GM12874 (cell line): ENCODE data around the gene OR1K1.

Experiments
- TF ChIP-seq, protein P1 (sequence below): IDR thresholded peaks from 2 replicates; pipeline ENCODE4 v1.5.1; 2011; ENCODE audit warnings: low read depth, mild to moderate bottlenecking, control low read depth, low read length, moderate library complexity; ENCODE audit not compliant: insufficient read depth

Gene OR1K1

DNA sequence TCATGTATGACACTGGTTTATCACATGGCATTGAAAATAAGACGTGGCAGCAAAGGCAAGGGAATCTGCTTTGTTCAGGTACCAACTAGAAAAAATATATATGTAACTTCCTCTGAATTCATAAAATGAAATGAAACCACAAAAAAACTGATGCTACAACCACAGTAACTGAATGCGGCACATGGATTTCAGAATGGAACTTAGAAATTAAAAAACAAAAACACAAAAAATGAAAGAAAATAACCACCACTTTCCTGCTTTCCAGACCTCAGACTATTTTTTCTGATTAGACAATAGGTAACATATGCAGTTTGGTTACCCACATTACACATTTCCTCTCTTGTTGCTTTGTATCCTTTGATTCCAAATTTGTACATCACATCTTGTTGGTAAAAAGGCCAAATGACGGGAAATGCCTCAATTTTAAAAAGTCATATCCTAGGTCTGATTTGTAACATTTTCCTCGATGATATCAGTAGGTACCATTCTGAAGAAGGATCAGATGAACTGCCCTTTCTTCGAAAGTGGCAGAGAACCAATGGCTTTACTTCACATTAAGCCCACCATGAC lies 46.5 kb downstream of the OR1K1 start:
- TF ChIP-seq, protein P1, sequence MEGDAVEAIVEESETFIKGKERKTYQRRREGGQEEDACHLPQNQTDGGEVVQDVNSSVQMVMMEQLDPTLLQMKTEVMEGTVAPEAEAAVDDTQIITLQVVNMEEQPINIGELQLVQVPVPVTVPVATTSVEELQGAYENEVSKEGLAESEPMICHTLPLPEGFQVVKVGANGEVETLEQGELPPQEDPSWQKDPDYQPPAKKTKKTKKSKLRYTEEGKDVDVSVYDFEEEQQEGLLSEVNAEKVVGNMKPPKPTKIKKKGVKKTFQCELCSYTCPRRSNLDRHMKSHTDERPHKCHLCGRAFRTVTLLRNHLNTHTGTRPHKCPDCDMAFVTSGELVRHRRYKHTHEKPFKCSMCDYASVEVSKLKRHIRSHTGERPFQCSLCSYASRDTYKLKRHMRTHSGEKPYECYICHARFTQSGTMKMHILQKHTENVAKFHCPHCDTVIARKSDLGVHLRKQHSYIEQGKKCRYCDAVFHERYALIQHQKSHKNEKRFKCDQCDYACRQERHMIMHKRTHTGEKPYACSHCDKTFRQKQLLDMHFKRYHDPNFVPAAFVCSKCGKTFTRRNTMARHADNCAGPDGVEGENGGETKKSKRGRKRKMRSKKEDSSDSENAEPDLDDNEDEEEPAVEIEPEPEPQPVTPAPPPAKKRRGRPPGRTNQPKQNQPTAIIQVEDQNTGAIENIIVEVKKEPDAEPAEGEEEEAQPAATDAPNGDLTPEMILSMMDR: no peak

DNA sequence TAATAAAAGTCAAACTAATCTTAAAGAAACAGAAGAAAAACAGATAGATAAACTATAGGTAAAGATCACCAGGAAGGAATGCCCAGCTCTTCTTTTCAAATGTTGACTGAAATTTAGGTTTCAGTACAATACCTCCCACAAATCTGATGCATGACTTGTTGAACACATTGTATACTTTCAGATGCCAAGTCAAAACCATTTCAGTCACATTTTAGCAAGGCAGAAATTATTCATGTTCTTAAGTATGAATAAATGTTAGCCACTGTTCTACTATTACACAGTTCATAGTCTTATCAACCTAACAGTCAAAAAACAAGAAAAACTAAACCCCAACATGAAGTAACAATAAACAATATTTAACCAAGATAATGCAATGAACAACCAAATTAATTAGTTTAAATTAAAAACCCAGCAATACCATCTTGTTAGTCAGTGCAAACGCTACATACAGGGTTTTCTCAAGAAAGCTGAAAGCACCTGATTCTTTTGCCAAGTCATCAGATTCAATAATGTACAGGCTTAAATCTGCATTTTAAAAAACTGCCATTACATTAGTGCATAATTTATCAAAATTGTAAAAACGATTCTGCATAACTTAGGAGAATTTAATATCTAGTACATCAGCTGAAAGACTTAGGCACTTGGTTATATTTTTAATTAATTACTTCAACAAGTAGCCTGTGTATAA lies 48.5 kb downstream of the OR1K1 start:
- TF ChIP-seq, protein P1: no peak
